Left lung (tissue), 10 donors: ENCODE results near the gene CARMIL1. TPM values are rescaled to one million over a fixed set of nuclear protein-coding genes. Genes with fewer than 3 reads are reported as not detected.

Experiments
- ATAC-seq: fragments of 200-7000 bp; cut with Tn5 transposase; one replicate; pipeline ENCODE4 v1.9.1; 2020; ENCODE audit warnings: moderate library complexity
- DNase-seq, 4 donors: peaks; one replicate each; pipeline ENCODE4 v3.0.0-alpha.2; 2013 to 2020
- H3K27ac ChIP-seq, 2 donors: fragments of 200-600 bp; sonication (generic) in 1 of 2; one replicate each; pipeline versions ENCODE4 v1.5.0 to v1.8.0; 2020 to 2021
- H3K27me3 ChIP-seq, 2 donors: fragments of 200-600 bp; sonication (generic) in 1 of 2; one replicate each; pipeline versions ENCODE4 v1.5.0 to v1.8.0; 2020 to 2021
- H3K36me3 ChIP-seq, 2 donors: fragments of 200-600 bp; sonication (generic) in 1 of 2; one replicate each; pipeline versions ENCODE4 v1.5.0 to v1.8.0; 2020 to 2021
- H3K4me1 ChIP-seq, 2 donors: fragments of 200-600 bp; one replicate each; pipeline ENCODE4 v1.8.0; 2021
- H3K4me3 ChIP-seq, 2 donors: fragments of 200-600 bp; sonication (generic) in 1 of 2; one replicate each; pipeline versions ENCODE4 v1.5.0 to v1.8.0; 2020 to 2021; ENCODE audit warnings: mild to moderate bottlenecking in 1 of 2
- H3K9me3 ChIP-seq, 2 donors: fragments of 200-600 bp; sonication (generic) in 1 of 2; one replicate each; pipeline versions ENCODE4 v1.5.0 to v1.8.0; 2020 to 2021
- CTCF ChIP-seq, 2 donors: fragments of 200-600 bp; sonication (generic) in 1 of 2; IDR thresholded peaks; one replicate each; pipeline versions ENCODE4 v1.5.0 to v1.8.0; 2021; ENCODE audit warnings: antibody characterized with exemption in 2 of 2
- intact Hi-C, 2 donors: fragments of 100-400 bp; cut with DNase I; formaldehyde crosslinking; loops; one replicate each; pipeline versions ENCODE4 v1.11.2 to v1.14.2; 2022
- polyA plus RNA-seq, 6 donors: library from polyadenylated mRNA; unstranded; fragments of 120-200 nt; gene quantifications; one replicate each; pipeline ENCODE4 v1.2.1, GENCODE V29; 2013; ENCODE audit not compliant: insufficient read length in 6 of 6
- total RNA-seq, 2 donors: library from RNA; stranded (reverse); fragmentation: NEBNext Ultra II Directional; extraction: Animal tissue kit (Norgen Biotek cat#: 25700); gene quantifications; one replicate each; pipeline ENCODE4 v1.2.1, GENCODE V29; 2021
- donor health status: DM: no; HTN: yes; CAD: no.
- donor health status: DM: no; HTN: no; CAD: no.

CARMIL1 gene
- total and polyA plus RNA-seq, 8 donors, result 16.4 to 32.8 (median 27.4) TPM

GRCh38 chr6:25535632-25536225 is 256.6 kb downstream of the CARMIL1 start:
- H3K4me1 ChIP-seq, result no peaks in the 10 kb centered on the region
- no peak for ATAC-seq
- TF ChIP-seq CTCF (IDR thresholded peaks at IDR 0.05), result no peak
- H3K27me3 ChIP-seq, result no peaks in the 10 kb centered on the region
- no peak overlapping the region for H3K4me3 ChIP-seq
- no peaks in the 10 kb centered on the region for H3K9me3 ChIP-seq
- no peak overlapping the region for H3K27ac ChIP-seq
- no peak for DNase-seq
- no peaks in the 10 kb centered on the region for H3K36me3 ChIP-seq
- intact Hi-C loops, result no loop called here

GRCh38 chr6:25536781-25537180 is 257.6 kb downstream of the CARMIL1 start:
- intact Hi-C loops, result no loop called here
- DNase-seq, result no peak
- Histone ChIP-seq H3K27ac (no peak overlapping the region), H3K9me3 (no peaks in the 10 kb centered on the region), H3K27me3 (no peaks in the 10 kb centered on the region), H3K4me3 (no peak overlapping the region), H3K36me3 (no peaks in the 10 kb centered on the region), H3K4me1 (no peaks in the 10 kb centered on the region)
- ATAC-seq, result no peak
- no peak for TF ChIP-seq CTCF (IDR thresholded peaks at IDR 0.05)

- intact Hi-C loops, result no loop called here
- TF ChIP-seq CTCF (IDR thresholded peaks at IDR 0.05), result no peak
- no peaks in the 10 kb centered on the region for H3K36me3 ChIP-seq
- H3K4me3 ChIP-seq, result no peak overlapping the region
- no peak overlapping the region for H3K27ac ChIP-seq
- no peaks in the 10 kb centered on the region for H3K9me3 ChIP-seq
- ATAC-seq (no peak), DNase-seq (no peak)
- no peaks in the 10 kb centered on the region for H3K4me1 ChIP-seq
- H3K27me3 ChIP-seq, result no peaks in the 10 kb centered on the region
Observed at GRCh38 chr6:25537349-25538018, 258.3 kb downstream of the CARMIL1 start.

GRCh38 chr6:25541228-25541627 is 262.1 kb downstream of the CARMIL1 start:
- Histone ChIP-seq H3K9me3 (no peaks in the 10 kb centered on the region), H3K4me1 (no peaks in the 10 kb centered on the region), H3K27ac (no peak overlapping the region), H3K27me3 (no peaks in the 10 kb centered on the region), H3K36me3 (no peaks in the 10 kb centered on the region), H3K4me3 (no peak overlapping the region)
- DNase-seq, result no peak
- intact Hi-C loops, result no loop called here
- no peak for ATAC-seq
- no peak for TF ChIP-seq CTCF (IDR thresholded peaks at IDR 0.05)

GRCh38 chr6:25542984-25543910 is 264.1 kb downstream of the CARMIL1 start:
- ATAC-seq, result no peak
- H3K36me3 ChIP-seq, result no peaks in the 10 kb centered on the region
- no peak overlapping the region for H3K27ac ChIP-seq
- no peaks in the 10 kb centered on the region for H3K27me3 ChIP-seq
- no peak overlapping the region for H3K4me3 ChIP-seq
- H3K9me3 ChIP-seq, result no peaks in the 10 kb centered on the region
- DNase-seq, result no peak
- no peak for TF ChIP-seq CTCF (IDR thresholded peaks at IDR 0.05)
- intact Hi-C loops, result no loop called here
- H3K4me1 ChIP-seq, result no peaks in the 10 kb centered on the region
